ENCODE measurements around the gene NPTN. TPM values are rescaled to one million over a fixed set of nuclear protein-coding genes. Genes with fewer than 3 reads are reported as not detected.

The NPTN gene
- total RNA-seq, 1 donor from 2014 or later = 139 TPM

GRCh38 chr15:73608941-73609340 lies 24.2 kb downstream of the NPTN start:
- Histone ChIP-seq H3K9me3 (no peaks in the 10 kb centered on the region), H3K27ac (peak overlapping the region; percentile 19), H3K27me3 (no peaks in the 10 kb centered on the region), H3K4me3 (no peak overlapping the region), H3K4me1 (peaks cover 65% of the 10 kb centered on the region), H3K36me3 (no peaks in the 10 kb centered on the region)
- DNase-seq (ENCODE audit: extremely low spot score in 2 of 2) = no peak
- no peak for TF ChIP-seq POLR2AphosphoS5 (IDR thresholded peaks at IDR 0.05; ENCODE audit: insufficient read depth in 1 of 2, low read depth in 1 of 2)
- TF ChIP-seq CTCF (IDR thresholded peaks at IDR 0.05) = no peak
- TF ChIP-seq POLR2A (IDR thresholded peaks at IDR 0.05) = no peak
- intact Hi-C loops (cut with DNase I) = no loop called here

- H3K27me3 ChIP-seq = no peaks in the 10 kb centered on the region
- DNase-seq (ENCODE audit: extremely low spot score in 2 of 2) = no peak
- intact Hi-C loops (cut with DNase I) = no loop called here
- no peak overlapping the region for H3K4me3 ChIP-seq
- no peaks in the 10 kb centered on the region for H3K9me3 ChIP-seq
- peaks cover 69% of the 10 kb centered on the region for H3K4me1 ChIP-seq
- no peaks in the 10 kb centered on the region for H3K36me3 ChIP-seq
- H3K27ac ChIP-seq = peak overlapping the region; percentile 19
- TF ChIP-seq POLR2A (IDR thresholded peaks at IDR 0.05) (no peak), POLR2AphosphoS5 (IDR thresholded peaks at IDR 0.05; ENCODE audit: insufficient read depth in 1 of 2, low read depth in 1 of 2) (no peak), CTCF (IDR thresholded peaks at IDR 0.05) (no peak)
These were observed 24.7 kb downstream of the NPTN start for GRCh38 chr15:73608475-73608874.

- no peak overlapping the region for H3K27ac ChIP-seq
- DNase-seq (ENCODE audit: extremely low spot score in 2 of 2) = no peak
- no peaks in the 10 kb centered on the region for H3K27me3 ChIP-seq
- H3K4me3 ChIP-seq = no peak overlapping the region
- H3K9me3 ChIP-seq = no peaks in the 10 kb centered on the region
- H3K36me3 ChIP-seq = no peaks in the 10 kb centered on the region
- H3K4me1 ChIP-seq = peaks cover 73% of the 10 kb centered on the region
- TF ChIP-seq CTCF (IDR thresholded peaks at IDR 0.05) (no peak), POLR2AphosphoS5 (IDR thresholded peaks at IDR 0.05; ENCODE audit: insufficient read depth in 1 of 2, low read depth in 1 of 2) (no peak), POLR2A (IDR thresholded peaks at IDR 0.05) (no peak)
- intact Hi-C loops (cut with DNase I) = no loop called here
These were observed 25.3 kb downstream of the NPTN start for GRCh38 chr15:73607843-73608242.

GRCh38 chr15:73607405-73607804 lies 25.8 kb downstream of the NPTN start:
- H3K27ac ChIP-seq = no peak overlapping the region
- no peaks in the 10 kb centered on the region for H3K27me3 ChIP-seq
- H3K4me3 ChIP-seq = no peak overlapping the region
- TF ChIP-seq POLR2AphosphoS5 (IDR thresholded peaks at IDR 0.05; ENCODE audit: insufficient read depth in 1 of 2, low read depth in 1 of 2) (no peak), POLR2A (IDR thresholded peaks at IDR 0.05) (no peak), CTCF (IDR thresholded peaks at IDR 0.05) (no peak)
- H3K9me3 ChIP-seq = no peaks in the 10 kb centered on the region
- H3K4me1 ChIP-seq = peaks cover 77% of the 10 kb centered on the region
- intact Hi-C loops (cut with DNase I) = no loop called here
- no peaks in the 10 kb centered on the region for H3K36me3 ChIP-seq
- DNase-seq (ENCODE audit: extremely low spot score in 2 of 2) = no peak

GRCh38 chr15:73605759-73606436 lies 27.3 kb downstream of the NPTN start:
- no peaks in the 10 kb centered on the region for H3K9me3 ChIP-seq
- intact Hi-C loops (cut with DNase I) = loop anchor here (1.0 kb wide), 1 partner anchor 12 kb away; no protein-coding TSS in a partner anchor
- no peak overlapping the region for H3K4me3 ChIP-seq
- H3K27ac ChIP-seq = no peak overlapping the region
- H3K27me3 ChIP-seq = no peaks in the 10 kb centered on the region
- TF ChIP-seq POLR2A (IDR thresholded peaks at IDR 0.05) (no peak), CTCF (IDR thresholded peaks at IDR 0.05) (no peak), POLR2AphosphoS5 (IDR thresholded peaks at IDR 0.05; ENCODE audit: insufficient read depth in 1 of 2, low read depth in 1 of 2) (no peak)
- H3K4me1 ChIP-seq = peaks cover 84% of the 10 kb centered on the region
- DNase-seq (ENCODE audit: extremely low spot score in 2 of 2) = no peak
- no peaks in the 10 kb centered on the region for H3K36me3 ChIP-seq

Data from vagina (tissue), 2 donors.